ENCODE results near the gene ZNF407.

DNA sequence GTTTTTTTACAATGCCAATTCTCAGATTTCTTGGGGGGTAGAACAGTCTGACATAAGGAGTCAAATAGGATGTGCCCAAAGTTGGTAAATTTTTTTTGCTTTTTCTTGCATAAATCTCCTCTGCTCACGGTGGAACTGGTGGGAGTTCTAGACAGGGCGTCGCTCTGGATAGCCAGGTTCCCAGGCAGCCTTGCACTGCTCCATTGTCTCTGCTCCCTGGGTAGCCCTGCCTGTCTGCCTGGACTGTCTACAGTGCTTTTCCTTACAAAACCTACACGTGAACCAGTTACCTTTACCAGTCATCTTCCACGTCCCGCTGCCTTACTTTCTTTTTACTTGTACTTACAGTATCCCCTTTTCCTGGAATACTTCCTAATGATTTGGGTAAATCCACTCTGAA, 117.1 kb downstream of the ZNF407 start:
- no peak for TF ChIP-seq POLR2AphosphoS5 (IDR thresholded peaks at IDR 0.05)
- TF ChIP-seq, protein P1, sequence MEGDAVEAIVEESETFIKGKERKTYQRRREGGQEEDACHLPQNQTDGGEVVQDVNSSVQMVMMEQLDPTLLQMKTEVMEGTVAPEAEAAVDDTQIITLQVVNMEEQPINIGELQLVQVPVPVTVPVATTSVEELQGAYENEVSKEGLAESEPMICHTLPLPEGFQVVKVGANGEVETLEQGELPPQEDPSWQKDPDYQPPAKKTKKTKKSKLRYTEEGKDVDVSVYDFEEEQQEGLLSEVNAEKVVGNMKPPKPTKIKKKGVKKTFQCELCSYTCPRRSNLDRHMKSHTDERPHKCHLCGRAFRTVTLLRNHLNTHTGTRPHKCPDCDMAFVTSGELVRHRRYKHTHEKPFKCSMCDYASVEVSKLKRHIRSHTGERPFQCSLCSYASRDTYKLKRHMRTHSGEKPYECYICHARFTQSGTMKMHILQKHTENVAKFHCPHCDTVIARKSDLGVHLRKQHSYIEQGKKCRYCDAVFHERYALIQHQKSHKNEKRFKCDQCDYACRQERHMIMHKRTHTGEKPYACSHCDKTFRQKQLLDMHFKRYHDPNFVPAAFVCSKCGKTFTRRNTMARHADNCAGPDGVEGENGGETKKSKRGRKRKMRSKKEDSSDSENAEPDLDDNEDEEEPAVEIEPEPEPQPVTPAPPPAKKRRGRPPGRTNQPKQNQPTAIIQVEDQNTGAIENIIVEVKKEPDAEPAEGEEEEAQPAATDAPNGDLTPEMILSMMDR (IDR thresholded peaks at IDR 0.05 in 8 of 11, conservative IDR thresholded peaks at IDR 0.05 in 3 of 11): no peak
- no peak for TF ChIP-seq POLR2A (IDR thresholded peaks at IDR 0.05)
